Thyroid gland (tissue), 4 donors: Measurements from ENCODE around the gene DENND5A.

Experiments used
- CTCF ChIP-seq, 6 experiments: fragments of 200-600 bp in 3 of 6; fragments of 450-650 bp in 3 of 6; sonication (generic) in 3 of 6; IDR thresholded peaks; one replicate each; pipeline ENCODE4 v1.5.1; 2016 to 2019; ENCODE audit warnings: antibody characterized with exemption in 6 of 6, mild to moderate bottlenecking in 2 of 6, inconsistent platforms in 1 of 6, moderate library complexity in 1 of 6
- POLR2A ChIP-seq, 2 donors: fragments of 450-650 bp; IDR thresholded peaks; one replicate each; pipeline ENCODE4 v1.6.1; 2017; ENCODE audit warnings: antibody characterized with exemption in 2 of 2, mild to moderate bottlenecking in 2 of 2, moderate library complexity in 1 of 2

DNA sequence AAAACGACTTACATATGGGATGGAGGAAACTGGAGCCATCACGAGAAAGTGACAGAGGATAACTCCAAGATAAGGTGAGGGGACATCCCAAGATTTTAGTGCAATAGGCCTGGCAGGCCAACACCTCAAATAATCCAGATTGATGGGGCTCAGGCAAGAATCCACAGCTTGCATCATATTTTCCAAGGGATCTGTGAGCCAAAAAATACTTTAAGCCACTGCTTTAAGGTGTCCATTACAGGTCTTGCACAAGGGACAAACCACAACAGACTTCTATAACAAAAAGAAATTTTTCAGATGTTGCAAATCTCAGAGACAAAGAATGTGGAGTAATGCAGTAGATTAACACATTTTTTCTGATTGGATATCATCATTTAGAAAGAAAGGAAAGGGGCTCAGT lies 45.6 kb downstream of the DENND5A start:
- TF ChIP-seq CTCF (IDR thresholded peaks at IDR 0.05) (no peak), POLR2A (IDR thresholded peaks at IDR 0.05) (no peak)
